HG03442 (cell line): Measurements from ENCODE around the gene SLF1.

Experiments used
- ATAC-seq: cut with Tn5 transposase; IDR thresholded peaks from one replicate; pipeline ENCODE4 v1.9.1; 2021; ENCODE audit warnings: mild to moderate bottlenecking, moderate library complexity; ENCODE audit not compliant: unreplicated experiment

The SLF1 gene

GRCh38 chr5:94707359-94707758, 88.9 kb downstream of the SLF1 start:
- no peak for ATAC-seq

DNA sequence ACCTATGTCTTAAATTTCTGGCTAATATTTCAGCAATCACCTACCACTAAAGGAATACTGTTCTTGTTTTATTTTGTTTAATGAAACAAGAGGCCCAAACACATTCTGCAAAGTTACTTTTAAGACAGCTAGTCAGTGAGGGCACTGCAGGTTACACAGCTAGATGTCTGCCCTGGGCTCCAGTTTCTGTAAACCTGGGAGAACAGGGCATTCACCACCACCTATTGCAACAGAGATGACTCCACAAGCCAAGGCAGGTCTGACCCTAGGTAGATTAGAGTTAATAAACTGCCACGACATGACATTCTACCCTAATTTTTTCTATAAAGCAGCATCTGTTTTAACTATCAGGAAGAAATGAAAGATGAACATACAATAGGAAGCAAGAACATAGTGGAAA, 90.8 kb downstream of the SLF1 start:
- ATAC-seq = no peak

- no peak for ATAC-seq
Measured at GRCh38 chr5:94711785-94712184, 93.3 kb downstream of the SLF1 start.

DNA sequence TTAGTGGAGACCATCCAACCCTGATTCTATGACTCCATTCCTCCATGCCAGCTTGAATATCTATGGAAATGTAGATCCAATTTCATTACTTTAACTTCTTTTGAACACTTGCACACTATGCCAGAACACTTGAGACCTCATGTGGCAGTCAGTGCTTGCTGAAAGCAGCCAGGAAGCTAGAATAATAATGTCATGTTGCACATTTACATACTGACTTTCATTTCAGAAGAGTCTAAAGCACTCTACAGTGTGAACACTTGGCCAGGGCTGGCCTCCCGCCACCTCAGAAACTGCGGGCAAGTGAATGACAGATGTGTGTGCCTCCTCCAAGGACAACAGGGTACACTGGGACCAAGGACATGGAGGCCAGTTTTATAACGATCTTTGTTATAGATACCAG, 97.3 kb downstream of the SLF1 start:
- no peak for ATAC-seq

- no peak for ATAC-seq
Measured at GRCh38 chr5:94725142-94725541, 106.7 kb downstream of the SLF1 start.

- no peak for ATAC-seq
Measured at GRCh38 chr5:94731471-94731870, 113.0 kb downstream of the SLF1 start.

DNA sequence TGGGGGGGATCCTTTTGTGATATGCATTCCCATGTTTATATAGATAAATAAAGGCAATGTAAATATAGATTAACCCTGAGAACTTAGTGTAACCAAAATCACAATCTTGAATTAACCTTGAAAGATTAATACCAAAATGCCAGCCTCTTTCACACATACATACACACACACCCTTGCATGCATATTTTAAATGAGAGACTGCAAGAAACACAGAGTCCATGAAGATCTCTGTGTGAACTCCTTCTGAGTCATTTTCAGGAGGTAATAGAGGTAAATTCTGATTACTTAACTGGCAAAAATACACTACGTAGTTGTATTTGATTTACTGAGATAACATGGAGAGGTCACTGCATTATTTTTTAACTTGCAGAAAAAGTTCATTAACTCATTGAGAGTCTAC, 118.0 kb downstream of the SLF1 start:
- ATAC-seq = no peak

GRCh38 chr5:94740286-94740685, 121.8 kb downstream of the SLF1 start:
- ATAC-seq = no peak

GRCh38 chr5:94742852-94743251, 124.4 kb downstream of the SLF1 start:
- no peak for ATAC-seq

DNA sequence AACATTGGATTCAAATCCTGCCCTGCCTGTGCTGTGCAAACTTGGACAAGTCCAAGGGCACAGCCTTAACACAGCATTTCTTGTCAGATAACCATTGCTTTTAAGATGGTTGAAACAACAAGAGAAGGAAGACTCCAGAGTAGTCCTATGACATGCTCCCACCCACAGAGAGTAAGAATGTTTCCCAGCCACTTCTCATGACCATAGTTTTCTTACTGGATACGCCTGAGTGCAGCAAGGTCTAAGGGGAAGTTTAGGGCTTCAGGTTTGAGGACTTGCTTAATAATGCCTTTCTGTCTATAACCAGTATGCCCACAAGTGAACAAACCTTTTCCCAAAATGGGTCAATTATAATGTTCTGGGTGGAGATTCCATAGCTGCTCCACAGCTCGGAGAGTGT, 126.4 kb downstream of the SLF1 start:
- ATAC-seq = peak; percentile 23

DNA sequence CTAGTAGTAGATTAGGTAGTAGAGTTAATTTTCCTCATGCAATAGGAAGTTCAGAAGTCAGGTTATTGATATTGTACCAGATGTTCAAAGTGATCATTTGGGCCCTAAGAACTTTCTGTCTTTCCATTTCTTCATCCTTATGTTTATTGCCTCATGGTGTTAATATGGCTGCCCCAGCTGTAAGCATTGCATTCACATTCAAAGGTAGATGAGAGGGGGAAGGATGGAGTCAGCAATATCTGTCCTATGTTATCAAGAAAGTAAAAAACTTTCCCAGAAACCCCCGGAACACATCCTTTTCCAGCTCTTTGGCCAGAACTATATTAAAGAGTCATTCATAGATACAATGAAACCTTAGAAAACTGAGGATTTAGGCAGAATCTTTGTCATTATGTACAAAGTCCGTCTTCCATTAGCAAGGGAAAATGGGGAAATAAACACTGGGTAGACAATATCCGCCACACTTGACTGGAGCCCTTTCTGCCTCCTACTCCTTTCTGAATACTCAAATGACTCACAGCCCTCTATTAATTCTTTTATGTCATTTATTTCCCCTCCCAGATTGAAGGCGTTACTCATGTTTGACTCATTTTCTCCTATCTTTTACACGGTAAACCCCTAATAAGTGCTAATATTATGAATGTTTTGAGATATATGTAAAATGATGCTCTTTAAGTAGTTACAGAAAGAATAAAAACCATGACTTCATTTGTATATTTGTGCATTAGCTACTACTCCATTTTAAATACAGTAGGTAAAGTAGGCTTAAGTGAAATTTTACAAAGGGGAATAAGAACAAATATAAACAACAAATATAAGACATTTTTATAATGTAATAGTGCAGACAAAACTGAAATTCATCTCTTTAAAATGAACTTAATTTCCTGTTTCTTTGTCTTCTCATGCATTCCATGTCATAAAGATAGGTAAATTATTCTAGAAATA, 127.6 kb downstream of the SLF1 start:
- ATAC-seq = peak; percentile 86

GRCh38 chr5:94746731-94747124, 128.3 kb downstream of the SLF1 start:
- ATAC-seq = peak; percentile 45
